Stimulated activated CD8-positive, alpha-beta memory T cell treated with anti-CD3 and anti-CD28 coated beads, Interleukin-7, amount 100 ng/mL, for 24 hours (primary cell): ENCODE data around the gene EYS.

Experiments used
- DNase-seq: peaks from one replicate; pipeline ENCODE4 v3.0.0-alpha.2; 2020; ENCODE audit warnings: low read depth

The EYS gene

DNA sequence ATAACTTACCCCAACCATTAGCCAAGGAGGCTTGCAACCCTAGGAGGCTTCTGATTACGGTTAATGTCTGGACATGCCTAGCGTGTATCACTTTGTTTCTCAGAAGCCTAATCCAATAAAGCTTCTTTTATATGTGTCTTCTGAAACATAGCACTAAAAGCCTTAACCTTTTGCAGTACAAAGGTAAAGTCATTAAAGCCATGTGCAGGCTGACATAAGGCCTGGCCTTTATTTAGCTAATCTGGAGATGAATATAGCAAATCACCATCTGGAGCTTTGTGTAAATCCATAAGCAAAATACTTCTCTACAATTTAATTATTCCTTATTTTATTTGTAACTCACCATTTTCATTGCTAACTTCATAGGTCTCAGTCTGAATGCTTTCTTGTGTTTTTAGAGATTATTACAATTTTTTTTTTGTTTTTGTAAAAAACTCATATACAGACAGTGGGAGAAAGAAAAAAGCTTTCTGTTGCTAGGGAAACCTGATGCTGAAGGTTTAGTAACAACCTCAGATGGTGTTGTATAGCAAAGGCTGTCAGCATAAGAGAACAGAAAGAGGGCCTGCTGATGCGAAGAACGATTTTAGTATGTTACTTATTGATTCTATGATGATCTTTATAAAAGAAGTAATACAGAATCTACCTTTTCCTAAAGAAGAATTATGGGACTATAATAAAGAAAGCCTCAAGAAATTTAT, at the start of gene EYS:
EYS (minus strand) TSS at position 101 of the 701 bp plus-strand sequence. CDS start 211,816 bp downstream, outside the sequence.
- no peak for DNase-seq

DNA sequence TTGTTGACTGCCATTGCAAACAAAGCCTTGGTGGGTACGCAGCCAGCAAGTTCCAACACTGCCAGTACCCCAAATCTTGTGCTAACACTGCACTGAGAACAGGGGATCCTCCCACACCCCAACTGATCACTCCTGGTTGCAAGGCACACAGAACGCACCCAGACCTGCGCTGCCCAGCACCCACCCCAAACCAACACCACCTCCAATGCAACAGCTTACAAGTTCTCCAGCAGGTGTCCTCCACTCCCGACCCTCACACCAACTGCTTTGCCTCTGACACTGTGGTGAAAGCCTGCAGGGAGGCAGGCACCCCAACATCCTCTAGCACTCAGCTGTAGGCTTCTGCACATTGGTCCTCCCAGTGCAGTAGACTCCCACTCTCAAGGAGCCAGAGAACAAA, 39.3 kb upstream of the EYS start:
- no peak for DNase-seq

DNA sequence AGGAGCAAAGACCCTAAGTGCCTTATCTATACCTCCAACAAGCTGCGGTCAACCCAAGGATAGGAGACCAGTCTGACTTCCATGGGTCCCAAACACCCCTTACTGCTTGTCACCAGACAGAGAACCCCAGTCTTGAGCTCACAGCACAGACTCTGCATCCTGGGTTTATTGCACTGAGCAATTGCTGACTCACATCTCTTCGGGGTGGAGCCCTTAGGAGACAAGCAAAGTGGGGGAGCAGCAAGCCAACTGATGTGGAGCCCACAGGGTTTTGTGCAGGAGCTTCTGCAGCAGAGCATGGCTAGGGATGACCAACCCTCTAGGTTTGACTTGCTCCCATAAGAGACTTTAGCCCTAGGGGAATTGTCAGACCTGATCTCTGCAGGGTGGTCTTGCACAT, 38.6 kb upstream of the EYS start:
- DNase-seq, result no peak

DNA sequence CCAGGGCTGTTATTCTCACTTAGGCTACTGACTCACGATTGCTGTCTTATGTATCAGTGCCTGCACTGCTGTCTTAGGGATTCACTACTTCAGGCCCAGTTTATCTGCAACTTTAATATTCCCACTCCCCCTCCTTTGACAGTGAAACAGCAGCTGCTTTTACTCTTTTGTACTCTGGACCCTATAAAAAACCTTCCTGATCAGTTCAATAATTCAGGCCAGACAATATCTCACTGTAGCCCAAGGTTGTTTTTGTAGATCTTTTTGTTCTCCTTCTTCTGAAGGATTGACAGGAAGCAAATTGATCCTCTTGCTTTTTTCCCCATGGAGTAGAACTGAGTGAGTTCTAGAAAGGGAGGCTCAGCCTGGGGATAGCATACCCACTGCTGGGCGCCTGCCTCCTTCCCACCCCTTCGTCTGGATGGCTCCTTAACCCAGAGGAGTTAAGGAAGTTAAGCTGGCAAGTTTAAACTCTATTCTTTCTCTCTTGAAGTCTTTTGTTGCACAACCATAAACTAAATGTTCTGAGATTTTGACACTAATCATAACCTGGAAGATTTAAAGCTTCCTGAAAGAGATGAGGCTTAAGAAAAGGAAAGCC, 22.0 kb upstream of the EYS start:
- DNase-seq, result no peak

DNA sequence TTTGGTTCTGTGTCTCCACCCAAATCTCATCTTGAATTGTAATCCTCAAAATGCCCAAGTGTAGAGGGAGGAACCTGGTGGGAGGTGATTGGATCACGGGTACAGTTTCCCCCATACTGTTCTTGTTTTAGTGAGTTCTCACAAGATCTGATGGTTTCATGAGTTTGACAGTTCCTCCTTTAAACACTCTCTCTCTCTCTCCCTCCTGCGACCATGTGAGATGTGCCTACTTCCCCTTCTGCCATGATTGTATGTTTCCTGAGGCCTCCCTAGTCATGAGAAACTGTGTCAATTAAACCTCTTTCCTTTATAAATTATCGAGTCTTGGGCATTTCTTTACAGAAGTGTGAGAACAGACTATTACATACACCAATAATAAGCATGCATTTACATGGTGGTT, 12.1 kb upstream of the EYS start:
- no peak for DNase-seq

DNA sequence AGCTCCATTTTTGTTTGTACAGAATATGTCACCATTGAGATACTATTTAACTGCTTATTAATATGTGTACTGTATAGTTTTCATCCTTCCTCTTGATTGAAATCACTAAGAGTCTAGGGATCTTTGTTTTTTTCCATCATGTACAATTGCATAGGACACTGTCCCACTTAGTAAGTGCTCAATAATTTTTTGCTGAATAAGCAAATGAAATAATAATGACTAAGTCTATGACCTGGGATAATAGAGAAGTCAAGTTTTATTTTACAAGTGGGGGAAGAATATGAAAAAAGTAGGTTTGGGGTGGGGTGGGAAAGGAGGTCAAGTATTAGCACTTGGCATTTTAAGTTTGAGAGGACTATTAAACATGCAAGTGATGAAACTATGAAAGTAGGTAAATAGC, 4.5 kb upstream of the EYS start:
- no peak for DNase-seq

DNA sequence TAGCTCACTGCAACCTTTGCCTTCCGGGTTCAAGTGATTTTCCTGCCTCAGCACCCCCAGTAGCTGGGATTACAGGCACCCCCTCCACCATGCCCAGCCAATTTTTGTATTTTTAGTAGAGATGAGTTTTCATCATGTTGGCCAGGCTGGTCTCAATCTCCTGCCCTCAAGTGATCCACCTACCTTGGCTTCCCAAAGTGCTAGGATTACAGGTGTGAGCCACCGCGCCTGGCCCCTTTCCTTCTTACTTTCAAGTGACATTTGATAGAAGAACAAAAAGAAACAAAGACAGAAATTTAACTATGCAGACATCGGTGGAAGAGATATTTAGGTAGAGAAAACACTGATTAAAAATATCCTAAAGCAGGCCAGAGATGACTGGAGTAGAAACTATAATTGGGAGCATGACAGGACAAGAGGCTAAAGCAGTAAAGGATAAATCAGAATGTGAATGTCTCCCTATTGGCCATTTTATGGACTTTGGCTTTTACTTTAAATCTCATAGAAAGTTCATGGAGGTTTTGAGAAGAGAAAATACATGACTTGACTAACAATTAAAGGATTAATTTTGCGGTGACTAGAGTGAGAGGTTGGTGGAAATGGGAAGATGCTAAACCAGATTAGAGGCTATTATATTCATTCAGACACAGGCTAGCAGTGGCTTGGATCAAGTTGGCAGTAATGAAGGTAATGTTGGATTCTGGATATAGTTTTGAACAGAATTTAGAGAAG, 2.2 kb upstream of the EYS start:
- no peak for DNase-seq

DNA sequence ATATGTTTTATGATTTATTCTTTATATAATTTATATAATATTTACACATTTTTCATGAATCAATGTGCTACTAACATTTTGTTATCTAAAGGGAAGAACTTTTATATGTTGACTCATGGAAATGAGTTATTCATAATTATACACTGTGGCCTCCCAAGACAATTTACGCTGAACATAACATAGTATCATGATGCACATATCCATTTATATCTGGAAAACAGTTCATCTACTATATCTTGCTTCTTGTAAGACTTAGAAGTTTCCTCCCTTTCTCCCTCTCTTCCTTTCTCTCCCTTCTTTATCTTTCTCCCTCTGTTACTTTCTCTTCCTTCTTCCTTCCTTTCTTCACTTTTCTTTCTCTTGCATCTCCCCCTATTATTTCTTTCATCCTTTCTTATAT, 1.1 kb upstream of the EYS start:
- DNase-seq, result no peak

DNA sequence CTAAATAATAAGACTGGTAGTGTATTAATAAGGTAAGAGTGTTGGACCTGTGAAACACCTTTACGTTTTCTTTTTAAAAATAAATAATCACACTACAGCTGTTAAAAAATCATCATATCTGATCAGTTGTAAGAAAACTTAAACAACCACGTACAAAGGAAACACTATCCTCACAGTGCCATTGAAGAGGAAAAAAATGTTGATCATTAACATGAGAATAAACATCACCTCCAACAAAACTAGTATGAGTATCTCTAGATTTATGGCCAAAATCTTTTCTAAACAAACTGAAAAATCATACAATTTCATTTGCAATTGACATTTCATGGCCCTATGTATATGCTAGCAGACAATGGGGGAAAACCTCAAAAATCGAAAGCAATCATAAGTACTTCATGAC, 590 bp downstream of the EYS start:
- DNase-seq, result no peak

DNA sequence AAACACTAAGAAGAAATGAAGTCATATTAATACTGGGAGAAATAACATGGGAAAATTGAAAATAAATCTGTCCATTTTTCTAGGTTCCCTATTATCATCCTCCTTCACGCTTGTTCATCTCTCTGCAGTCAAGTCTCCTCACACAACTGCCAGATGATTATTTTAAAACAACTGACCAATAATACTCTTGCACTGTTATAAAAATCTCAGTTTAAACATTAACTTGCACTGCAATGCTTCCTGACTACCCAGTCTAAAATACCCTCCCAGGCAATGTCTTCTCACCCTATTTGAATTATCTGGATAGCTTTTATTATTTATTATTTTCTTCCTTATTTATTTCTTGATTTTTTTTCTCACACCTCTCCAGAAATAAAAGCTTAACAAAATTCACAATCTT, 5.7 kb downstream of the EYS start:
- no peak for DNase-seq

DNA sequence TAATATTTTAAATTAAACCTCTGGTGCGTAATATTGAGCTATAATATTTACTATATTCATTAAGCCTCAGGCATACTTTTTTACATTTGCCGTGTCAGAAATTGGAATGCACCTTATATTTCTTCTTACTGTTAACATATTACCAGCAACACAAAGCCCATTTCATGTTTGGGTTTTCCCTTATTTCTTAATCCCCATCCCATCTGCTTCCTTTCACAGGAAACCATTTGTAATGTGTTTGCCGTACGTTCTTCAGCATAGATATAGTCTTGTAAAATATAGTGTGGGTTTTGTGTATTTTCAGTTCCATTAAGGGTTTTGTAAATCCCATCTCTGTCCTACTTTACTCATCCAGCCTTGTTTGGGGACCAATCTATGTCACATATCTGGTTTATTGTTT, 6.5 kb downstream of the EYS start:
- no peak for DNase-seq

DNA sequence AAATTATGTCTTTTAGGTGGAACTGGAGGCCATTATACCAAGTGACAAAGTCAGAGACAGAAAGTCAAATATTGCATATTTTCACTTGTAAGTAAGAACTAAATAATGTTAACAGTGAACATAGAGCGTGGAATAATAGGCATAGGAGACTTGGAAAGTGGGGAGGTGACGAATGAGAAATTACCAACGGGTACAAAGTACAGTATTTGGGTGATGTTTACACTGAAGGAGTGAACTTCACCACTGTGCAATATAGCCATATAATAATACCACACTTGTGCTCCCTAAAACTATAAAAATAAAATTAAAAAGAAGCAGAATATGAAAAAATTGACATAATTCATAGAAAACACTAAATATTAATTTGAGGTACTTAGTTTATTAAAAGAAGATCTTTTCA, 14.9 kb downstream of the EYS start:
- DNase-seq, result no peak

DNA sequence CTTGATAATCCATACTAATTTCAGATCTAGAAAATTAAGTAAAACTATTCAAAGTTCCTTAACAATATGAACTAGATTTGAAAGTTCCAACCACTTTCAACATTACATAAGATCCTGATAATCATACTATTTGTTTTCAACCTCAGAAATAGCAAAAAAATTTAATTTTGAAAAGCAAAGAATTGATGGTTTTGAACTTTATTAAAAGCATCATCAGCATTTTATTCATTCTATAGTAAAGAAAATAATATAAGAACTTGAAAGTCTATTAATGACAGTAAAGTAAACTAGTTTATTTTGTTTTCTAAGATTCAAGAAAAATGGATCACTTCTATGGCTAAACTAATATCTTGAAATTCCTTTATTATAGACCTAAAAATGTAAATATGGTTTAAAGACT, 26.8 kb downstream of the EYS start:
- no peak for DNase-seq

DNA sequence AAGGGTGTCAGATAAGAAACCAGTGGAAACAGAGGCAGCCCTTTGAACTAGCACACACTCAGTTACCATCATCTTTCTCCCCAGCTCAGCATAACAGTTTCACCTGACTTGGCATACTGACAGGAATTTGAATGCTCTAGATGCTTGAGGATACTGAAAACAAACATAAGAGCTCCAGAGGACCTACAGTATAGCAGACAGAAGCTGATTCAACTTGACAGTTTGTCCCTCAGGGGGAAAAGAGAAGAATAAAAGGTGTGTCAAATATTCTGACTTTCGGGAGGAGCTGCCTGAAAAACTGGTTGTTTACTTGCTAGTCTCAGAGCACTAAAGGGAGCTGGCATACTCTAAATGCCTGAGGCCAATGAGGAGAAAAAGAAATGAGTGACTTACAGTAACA, 35.1 kb downstream of the EYS start:
- no peak for DNase-seq

DNA sequence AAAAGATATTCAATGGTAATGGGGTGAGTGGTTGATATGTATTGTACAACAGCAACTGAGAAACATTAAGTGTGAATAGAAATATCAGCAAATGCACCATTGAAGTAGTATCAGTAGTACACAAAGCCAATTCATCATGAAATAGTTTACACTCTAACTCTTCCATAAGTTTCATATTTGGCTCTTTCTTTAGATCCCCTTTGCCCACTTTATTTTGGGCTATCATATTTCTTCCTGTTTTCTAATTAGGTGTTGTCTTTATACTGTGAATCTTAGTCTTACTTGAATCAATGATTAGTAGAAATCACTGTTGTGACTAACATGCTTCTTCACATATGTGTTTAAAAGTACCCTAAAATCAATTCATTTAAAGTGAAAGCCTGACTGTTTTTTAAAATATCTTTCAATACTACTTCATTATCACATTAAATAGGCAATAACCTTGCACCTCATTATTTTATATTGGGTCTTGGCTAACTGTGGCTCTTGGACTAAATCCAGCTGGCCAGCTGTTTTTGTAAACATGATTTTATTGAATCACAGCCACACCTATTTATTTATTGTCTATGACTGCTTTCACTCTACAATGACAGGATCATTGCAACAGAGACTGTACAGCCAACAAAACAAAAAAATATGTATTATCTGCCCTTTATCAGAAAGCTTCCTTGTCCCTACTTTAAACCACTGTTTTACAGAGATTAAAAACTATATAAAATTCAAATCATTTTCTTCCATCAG, 38.9 kb downstream of the EYS start:
- no peak for DNase-seq

DNA sequence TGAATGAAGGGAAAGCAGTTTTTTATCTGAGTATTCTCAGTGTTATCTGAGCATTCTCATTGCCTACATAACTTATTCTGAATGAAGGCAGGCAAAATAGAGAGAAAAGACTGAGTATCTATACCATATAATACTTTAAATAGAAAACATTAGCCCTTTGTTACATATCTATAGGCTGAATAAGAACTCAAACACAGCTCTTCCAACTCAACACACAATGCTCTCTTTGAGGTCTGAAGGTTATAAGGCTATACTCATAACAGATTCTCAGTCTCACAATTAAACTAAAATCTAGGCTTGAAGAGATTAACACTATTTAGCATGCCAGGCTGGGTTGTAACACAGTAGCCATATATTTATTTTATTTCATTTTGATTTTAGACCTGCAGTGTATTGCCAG, 56.9 kb downstream of the EYS start:
- no peak for DNase-seq

DNA sequence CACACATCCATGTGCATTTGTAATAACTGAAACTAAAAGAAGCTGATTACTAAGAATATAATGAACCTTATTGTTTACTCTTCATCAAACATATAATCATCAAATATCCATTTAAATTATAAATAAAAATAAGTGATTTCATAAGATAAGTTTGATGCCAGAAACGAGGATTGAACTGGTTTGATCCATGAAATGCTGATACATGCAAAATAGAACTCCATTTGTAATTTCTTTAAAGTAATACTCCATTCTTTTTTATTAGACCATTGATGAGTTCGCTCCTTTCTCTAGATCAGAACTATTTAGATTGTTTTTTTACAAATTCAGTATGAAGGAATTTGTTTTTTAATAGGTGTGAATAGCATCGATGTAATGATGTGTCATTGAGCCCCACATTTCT, 57.6 kb downstream of the EYS start:
- DNase-seq, result no peak

DNA sequence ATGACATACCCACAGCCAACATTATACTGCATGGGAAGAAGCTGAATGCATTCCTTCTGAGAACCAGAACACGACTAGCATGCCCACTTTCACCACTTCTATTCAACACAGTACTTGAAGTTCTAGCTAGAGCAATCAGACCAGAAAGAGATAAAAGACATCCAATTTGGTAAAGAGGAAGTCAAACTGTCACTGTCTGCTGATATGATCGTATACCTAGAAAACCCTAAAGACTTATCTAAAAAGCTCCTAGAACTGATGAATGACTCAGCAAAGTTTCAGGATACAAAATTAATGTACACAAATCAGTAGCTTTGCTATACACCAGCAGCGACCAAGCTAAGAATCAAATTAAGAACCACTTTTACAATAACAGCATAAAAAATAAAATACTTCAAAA, 60.5 kb downstream of the EYS start:
- DNase-seq, result no peak

DNA sequence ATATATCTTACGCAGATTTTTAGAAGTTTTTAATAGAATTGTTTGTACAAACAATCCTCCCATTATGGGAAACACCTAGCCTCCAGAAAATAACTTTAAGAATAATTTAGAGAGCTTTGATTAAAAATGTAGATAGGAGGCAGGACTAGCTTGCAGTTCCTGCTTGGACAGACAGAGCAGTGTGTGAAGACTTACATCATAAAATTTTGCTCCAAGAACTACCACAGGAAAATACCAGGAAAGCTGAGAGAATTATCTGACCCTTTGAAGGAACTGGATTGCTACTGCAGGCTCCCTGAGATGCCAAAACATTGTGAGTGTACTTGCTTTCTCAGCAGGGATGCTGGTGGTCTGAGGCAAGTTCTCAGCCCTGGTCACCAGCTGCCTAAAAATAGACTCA, 64.2 kb downstream of the EYS start:
- no peak for DNase-seq

DNA sequence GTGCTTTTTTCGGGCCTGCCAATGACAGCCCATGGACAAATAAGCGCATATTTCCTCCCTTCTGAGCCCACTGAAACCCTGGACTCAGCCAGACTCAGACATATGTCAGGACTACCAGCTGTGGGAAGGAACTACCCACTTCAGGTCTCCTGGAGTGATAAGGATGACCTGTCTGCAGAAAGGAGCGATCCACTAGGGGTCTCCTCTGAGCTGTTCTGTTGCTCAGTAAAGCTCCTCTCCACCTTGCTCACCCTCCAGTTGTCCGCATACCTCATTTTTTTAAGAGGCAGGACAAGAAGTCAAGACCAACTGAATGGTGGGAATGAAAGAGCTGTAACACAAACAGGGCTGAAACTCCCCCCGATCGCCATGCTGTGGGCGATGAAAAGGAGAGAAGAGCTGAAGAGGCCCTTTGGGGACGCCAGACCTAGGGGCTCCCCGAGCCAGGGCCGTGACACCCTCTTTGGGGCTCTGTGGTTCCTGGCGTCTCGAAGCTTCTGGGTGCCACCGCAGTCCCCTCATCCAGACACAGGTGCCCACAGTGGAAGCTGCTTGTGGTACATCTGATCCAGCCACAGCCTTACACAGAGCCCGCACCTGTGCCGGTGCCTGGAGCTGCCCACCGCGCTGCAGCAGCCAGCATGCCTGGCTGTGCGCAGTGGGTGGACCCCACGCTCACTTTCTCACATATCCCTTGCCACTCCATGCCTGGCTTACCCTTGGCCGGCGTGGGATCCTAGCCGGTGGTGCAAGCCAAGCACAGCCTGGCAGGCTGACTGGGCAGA, 68.8 kb downstream of the EYS start:
- DNase-seq, result no peak

DNA sequence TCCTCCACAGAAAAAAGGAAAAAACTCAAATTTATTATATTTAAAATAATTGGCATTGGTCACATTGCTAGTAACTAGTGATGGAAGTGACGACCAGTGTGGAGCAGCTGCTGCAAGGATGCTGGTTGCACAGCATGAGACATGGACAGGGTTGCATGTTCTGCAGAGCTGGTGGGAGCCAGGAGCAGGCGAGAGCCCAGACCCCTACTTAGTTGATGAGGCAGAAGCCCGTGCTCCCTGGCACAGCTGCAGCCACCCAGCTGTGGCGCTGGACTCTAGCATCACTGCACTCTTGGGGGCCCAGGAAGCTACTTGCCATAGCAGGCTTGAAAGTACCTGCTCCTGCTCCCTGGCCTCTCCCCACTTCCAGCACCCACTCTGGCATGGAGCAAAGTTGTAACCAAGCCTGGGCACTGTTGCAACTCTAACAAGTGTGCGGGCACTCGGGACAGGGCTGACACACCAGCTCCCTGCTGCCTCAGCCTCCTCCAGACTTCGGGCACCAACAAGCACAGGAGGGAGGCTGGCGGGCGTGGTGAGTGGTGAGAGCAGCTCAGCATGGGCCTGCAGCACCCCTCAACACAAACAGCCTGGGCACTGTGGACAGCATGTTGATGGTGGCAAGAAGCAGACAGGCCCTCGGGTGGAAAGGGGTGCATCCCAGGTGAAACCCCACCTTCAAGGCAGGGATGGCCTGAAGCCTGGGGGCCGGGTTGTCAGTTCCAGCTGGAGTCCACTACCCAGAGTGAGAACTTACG, 69.6 kb downstream of the EYS start:
- DNase-seq, result no peak
